Measurements from ENCODE around the gene HPS1. TPM values are rescaled to one million over a fixed set of nuclear protein-coding genes. Genes with fewer than 3 reads are reported as not detected.
A peak's percentile ranks its signal among the peaks of the same experiment; 100 is the strongest.

Gene HPS1
- total and polyA plus RNA-seq, 4 donors, result 14.5 to 44.3 (median 34.2) TPM

DNA sequence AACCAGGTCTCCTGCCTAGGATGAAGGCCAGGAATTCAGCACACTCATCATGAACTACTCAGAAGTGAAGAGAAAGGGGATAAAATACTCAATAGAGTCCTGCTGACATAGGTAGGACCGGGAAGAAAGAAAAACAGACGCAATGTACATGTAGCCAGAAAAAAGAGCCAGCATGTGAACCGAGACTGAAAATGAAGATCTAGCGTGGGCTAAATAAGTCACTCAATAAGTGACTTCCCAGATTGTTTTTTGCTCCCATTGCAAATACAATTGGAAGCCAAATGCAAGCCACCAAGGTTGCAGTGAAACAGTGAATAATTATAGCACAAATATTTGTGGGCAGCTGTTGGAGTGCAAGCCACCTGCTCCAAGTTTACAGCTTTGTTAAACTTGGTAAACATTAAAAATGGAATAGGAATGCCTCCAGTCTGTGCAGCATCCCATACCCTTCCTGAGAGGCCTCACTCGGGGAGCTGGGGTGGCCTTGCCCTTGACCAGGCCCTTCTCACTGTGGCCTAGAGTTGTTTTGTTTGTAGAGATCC, 34.7 kb upstream of the HPS1 start:
- Histone ChIP-seq H3K4me1 (ENCODE audit: control insufficient read depth, insufficient read depth, low read length) (no peaks in the 10 kb centered on the region), H3K27ac (ENCODE audit: low read depth, low read length) (no peak overlapping the region), H3K36me3 (ENCODE audit: control insufficient read depth, insufficient read depth, low read length) (no peaks in the 10 kb centered on the region), H3K9me3 (ENCODE audit: control insufficient read depth, insufficient read depth, low read length) (no peaks in the 10 kb centered on the region), H3K4me3 (ENCODE audit: low read depth, low read length) (no peak overlapping the region), H3K27me3 (ENCODE audit: control insufficient read depth, insufficient read depth, low read length) (no peaks in the 10 kb centered on the region)
- WGBS (ENCODE audit: insufficient coverage), result 89% methylated on average over 3 of the region's 5 CpGs
- DNase-seq (ENCODE audit: low read depth in 4 of 6, low spot score in 6 of 6), result no peak

DNA sequence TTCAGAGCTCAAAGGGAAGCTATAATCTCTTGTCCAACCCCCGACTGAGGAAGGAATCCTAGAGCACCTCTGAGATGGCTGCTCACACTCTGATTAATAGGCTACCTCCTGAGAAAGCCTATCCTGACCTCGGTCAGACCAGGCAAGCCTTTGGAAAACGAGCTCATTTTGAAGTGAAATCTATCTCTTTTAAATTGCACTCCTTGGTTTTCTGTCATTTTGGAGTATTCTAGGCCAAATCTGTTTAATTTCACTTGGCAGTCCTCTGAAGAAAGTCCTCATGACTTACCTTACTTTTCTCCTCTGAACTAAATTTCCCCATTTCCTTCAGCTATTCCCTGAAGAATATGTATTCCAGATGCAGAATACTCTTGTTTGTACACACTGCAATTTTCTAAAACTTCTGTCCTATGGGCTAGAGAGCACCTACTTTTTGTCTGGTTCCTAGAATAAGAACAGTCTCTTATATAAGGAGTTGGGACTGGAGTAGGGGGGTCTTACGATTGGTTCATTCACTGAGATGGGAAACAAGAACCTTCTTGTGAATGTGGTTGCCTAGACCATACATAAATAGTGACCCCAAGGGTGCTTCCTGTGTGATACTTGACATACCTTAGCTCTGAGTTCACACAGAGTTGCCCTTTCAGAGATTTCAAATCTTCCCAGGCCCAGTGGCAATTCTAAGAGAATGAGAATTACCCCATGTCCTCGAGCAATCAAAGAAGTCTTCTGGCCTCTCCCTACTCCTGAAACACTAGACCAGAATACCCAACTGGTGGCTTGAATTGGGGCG, 31.9 kb upstream of the HPS1 start:
- H3K36me3 ChIP-seq (ENCODE audit: control insufficient read depth, insufficient read depth, low read length), result no peaks in the 10 kb centered on the region
- no peaks in the 10 kb centered on the region for H3K4me1 ChIP-seq (ENCODE audit: control insufficient read depth, insufficient read depth, low read length)
- no peak overlapping the region for H3K4me3 ChIP-seq (ENCODE audit: low read depth, low read length)
- H3K27me3 ChIP-seq (ENCODE audit: control insufficient read depth, insufficient read depth, low read length), result no peaks in the 10 kb centered on the region
- WGBS (ENCODE audit: insufficient coverage), result 76% methylated on average over 5 of the region's 6 CpGs
- H3K9me3 ChIP-seq (ENCODE audit: control insufficient read depth, insufficient read depth, low read length), result no peaks in the 10 kb centered on the region
- no peak overlapping the region for H3K27ac ChIP-seq (ENCODE audit: low read depth, low read length)
- no peak for DNase-seq (ENCODE audit: low read depth in 4 of 6, low spot score in 6 of 6)

- no peak for DNase-seq (ENCODE audit: low read depth in 4 of 6, low spot score in 6 of 6)
- no peak overlapping the region for H3K4me3 ChIP-seq (ENCODE audit: low read depth, low read length)
- H3K27me3 ChIP-seq (ENCODE audit: control insufficient read depth, insufficient read depth, low read length), result no peaks in the 10 kb centered on the region
- no peaks in the 10 kb centered on the region for H3K4me1 ChIP-seq (ENCODE audit: control insufficient read depth, insufficient read depth, low read length)
- H3K9me3 ChIP-seq (ENCODE audit: control insufficient read depth, insufficient read depth, low read length), result no peaks in the 10 kb centered on the region
- H3K36me3 ChIP-seq (ENCODE audit: control insufficient read depth, insufficient read depth, low read length), result no peaks in the 10 kb centered on the region
- no peak overlapping the region for H3K27ac ChIP-seq (ENCODE audit: low read depth, low read length)
Measured at GRCh38 chr10:98477861-98478260, 31.1 kb upstream of the HPS1 start.

DNA sequence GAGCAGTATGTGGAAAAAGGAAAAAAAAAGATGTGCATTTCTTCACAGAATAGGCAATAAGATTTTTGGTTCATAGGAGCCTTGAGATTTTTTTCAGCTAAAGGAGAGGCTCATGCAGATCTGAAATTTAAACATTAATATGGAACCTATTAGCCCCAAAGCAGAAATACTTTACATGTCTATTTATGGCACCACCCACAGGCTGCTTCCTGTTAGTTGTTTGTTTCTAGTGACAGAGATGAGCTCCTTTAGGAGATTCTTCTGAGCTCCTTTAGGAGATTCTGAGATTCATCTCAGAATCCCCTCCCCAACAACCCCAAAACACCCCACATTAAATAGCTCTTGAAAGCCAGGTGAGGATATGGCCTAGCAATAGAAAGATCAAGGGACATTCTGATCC, 27.9 kb upstream of the HPS1 start:
- no peak overlapping the region for H3K27ac ChIP-seq (ENCODE audit: low read depth, low read length)
- DNase-seq (ENCODE audit: low read depth in 4 of 6, low spot score in 6 of 6), result no peak
- H3K9me3 ChIP-seq (ENCODE audit: control insufficient read depth, insufficient read depth, low read length), result no peaks in the 10 kb centered on the region
- no peak overlapping the region for H3K4me3 ChIP-seq (ENCODE audit: low read depth, low read length)
- H3K36me3 ChIP-seq (ENCODE audit: control insufficient read depth, insufficient read depth, low read length), result no peaks in the 10 kb centered on the region
- no peaks in the 10 kb centered on the region for H3K4me1 ChIP-seq (ENCODE audit: control insufficient read depth, insufficient read depth, low read length)
- H3K27me3 ChIP-seq (ENCODE audit: control insufficient read depth, insufficient read depth, low read length), result peaks cover 5% of the 10 kb centered on the region

- peaks cover 11% of the 10 kb centered on the region for H3K4me1 ChIP-seq (ENCODE audit: control insufficient read depth, insufficient read depth, low read length)
- no peak overlapping the region for H3K27ac ChIP-seq (ENCODE audit: low read depth, low read length)
- peaks cover 10% of the 10 kb centered on the region for H3K27me3 ChIP-seq (ENCODE audit: control insufficient read depth, insufficient read depth, low read length)
- no peaks in the 10 kb centered on the region for H3K36me3 ChIP-seq (ENCODE audit: control insufficient read depth, insufficient read depth, low read length)
- peak in 1 of 6 donors; percentile 58 for DNase-seq (ENCODE audit: low read depth in 4 of 6, low spot score in 6 of 6)
- no peak overlapping the region for H3K4me3 ChIP-seq (ENCODE audit: low read depth, low read length)
- H3K9me3 ChIP-seq (ENCODE audit: control insufficient read depth, insufficient read depth, low read length), result no peaks in the 10 kb centered on the region
- WGBS (ENCODE audit: insufficient coverage), result no CpG with 5 or more reads among the region's 4 CpGs
Measured at GRCh38 chr10:98472196-98472595, 25.5 kb upstream of the HPS1 start.

DNA sequence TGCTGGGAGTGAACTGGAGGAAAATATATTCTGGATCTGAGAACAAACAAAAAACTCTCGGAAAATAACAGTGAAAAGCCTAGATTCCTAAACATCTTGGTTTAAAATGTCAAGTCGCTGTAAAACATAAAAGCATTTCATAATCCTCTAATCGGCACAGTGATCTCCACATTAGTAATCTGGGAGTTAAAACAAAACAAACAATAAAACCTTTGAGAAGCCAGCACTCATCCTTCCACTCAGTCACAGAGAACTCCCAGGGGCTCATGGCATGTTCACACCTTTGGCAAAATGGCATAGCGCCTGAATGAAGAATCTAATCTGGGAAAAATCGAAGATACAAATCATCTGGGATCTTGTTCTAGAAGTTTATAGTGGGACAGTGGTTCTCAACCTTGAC, 24.1 kb upstream of the HPS1 start:
- WGBS (ENCODE audit: insufficient coverage), result 93% methylated on average over 2 of the region's 5 CpGs
- Histone ChIP-seq H3K27ac (ENCODE audit: low read depth, low read length) (no peak overlapping the region), H3K4me1 (ENCODE audit: control insufficient read depth, insufficient read depth, low read length) (peaks cover 11% of the 10 kb centered on the region), H3K4me3 (ENCODE audit: low read depth, low read length) (no peak overlapping the region), H3K36me3 (ENCODE audit: control insufficient read depth, insufficient read depth, low read length) (no peaks in the 10 kb centered on the region), H3K9me3 (ENCODE audit: control insufficient read depth, insufficient read depth, low read length) (no peaks in the 10 kb centered on the region), H3K27me3 (ENCODE audit: control insufficient read depth, insufficient read depth, low read length) (peaks cover 10% of the 10 kb centered on the region)
- DNase-seq (ENCODE audit: low read depth in 4 of 6, low spot score in 6 of 6), result no peak

GRCh38 chr10:98469001-98469931, 22.5 kb upstream of the HPS1 start:
- no peaks in the 10 kb centered on the region for H3K36me3 ChIP-seq (ENCODE audit: control insufficient read depth, insufficient read depth, low read length)
- DNase-seq (ENCODE audit: low read depth in 4 of 6, low spot score in 6 of 6), result no peak
- H3K27ac ChIP-seq (ENCODE audit: low read depth, low read length), result no peak overlapping the region
- no peaks in the 10 kb centered on the region for H3K9me3 ChIP-seq (ENCODE audit: control insufficient read depth, insufficient read depth, low read length)
- H3K4me1 ChIP-seq (ENCODE audit: control insufficient read depth, insufficient read depth, low read length), result peaks cover 11% of the 10 kb centered on the region
- H3K4me3 ChIP-seq (ENCODE audit: low read depth, low read length), result no peak overlapping the region
- H3K27me3 ChIP-seq (ENCODE audit: control insufficient read depth, insufficient read depth, low read length), result peaks cover 10% of the 10 kb centered on the region
- 78% methylated on average over 1 of the region's 2 CpGs for WGBS (ENCODE audit: insufficient coverage)

- H3K27me3 ChIP-seq (ENCODE audit: control insufficient read depth, insufficient read depth, low read length), result peaks cover 10% of the 10 kb centered on the region
- peaks cover 11% of the 10 kb centered on the region for H3K4me1 ChIP-seq (ENCODE audit: control insufficient read depth, insufficient read depth, low read length)
- no peaks in the 10 kb centered on the region for H3K36me3 ChIP-seq (ENCODE audit: control insufficient read depth, insufficient read depth, low read length)
- peak overlapping the region; percentile 50 for H3K4me3 ChIP-seq (ENCODE audit: low read depth, low read length)
- 3% methylated on average over 44 of the region's 44 CpGs for WGBS (ENCODE audit: insufficient coverage)
- H3K27ac ChIP-seq (ENCODE audit: low read depth, low read length), result no peak overlapping the region
- no peaks in the 10 kb centered on the region for H3K9me3 ChIP-seq (ENCODE audit: control insufficient read depth, insufficient read depth, low read length)
- DNase-seq (ENCODE audit: low read depth in 4 of 6, low spot score in 6 of 6), result peak; percentile 61 to 97 (median 84)
Measured at GRCh38 chr10:98467506-98468318, 21.0 kb upstream of the HPS1 start.

DNA sequence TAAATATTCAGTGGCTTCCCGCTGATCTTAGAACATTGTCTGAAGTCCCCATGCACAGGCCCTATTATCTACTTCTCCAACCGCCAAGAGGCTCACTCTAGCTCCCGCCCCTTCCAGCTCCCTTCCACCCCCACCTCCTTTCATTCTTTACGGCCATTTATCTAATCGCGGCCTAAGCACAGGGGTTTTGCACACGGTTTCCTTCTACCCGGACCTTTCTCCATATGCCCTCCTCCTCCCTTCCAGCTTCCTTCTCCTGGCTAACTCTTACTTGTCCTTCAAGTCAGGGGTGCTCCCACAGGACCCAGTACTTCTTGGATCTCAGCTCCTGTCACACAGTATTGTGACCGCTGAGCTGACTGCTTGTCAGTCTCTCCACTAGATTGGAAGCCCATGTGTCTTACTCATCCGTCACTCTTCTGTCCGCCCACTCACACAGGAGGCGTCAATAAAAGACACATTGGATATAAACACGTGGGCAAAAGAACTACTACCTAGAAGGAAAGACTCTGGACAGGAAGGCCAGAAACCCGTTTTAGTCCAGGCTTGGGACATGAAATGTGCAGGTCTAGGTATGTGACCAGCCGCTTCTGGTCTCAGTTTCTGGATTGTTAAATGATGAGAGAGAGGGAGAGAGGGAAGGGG, 20.2 kb upstream of the HPS1 start:
- H3K27me3 ChIP-seq (ENCODE audit: control insufficient read depth, insufficient read depth, low read length), result peaks cover 10% of the 10 kb centered on the region
- H3K4me3 ChIP-seq (ENCODE audit: low read depth, low read length), result no peak overlapping the region
- no peaks in the 10 kb centered on the region for H3K36me3 ChIP-seq (ENCODE audit: control insufficient read depth, insufficient read depth, low read length)
- peaks cover 11% of the 10 kb centered on the region for H3K4me1 ChIP-seq (ENCODE audit: control insufficient read depth, insufficient read depth, low read length)
- no peak overlapping the region for H3K27ac ChIP-seq (ENCODE audit: low read depth, low read length)
- peak in 1 of 6 donors; percentile 11 for DNase-seq (ENCODE audit: low read depth in 4 of 6, low spot score in 6 of 6)
- no peaks in the 10 kb centered on the region for H3K9me3 ChIP-seq (ENCODE audit: control insufficient read depth, insufficient read depth, low read length)
- 55% methylated on average over 15 of the region's 15 CpGs for WGBS (ENCODE audit: insufficient coverage)
